Transverse colon (tissue), 4 donors: ENCODE data around the gene PID1. TPM values are rescaled to one million over a fixed set of nuclear protein-coding genes. Genes with fewer than 3 reads are reported as not detected.

Experiments used
- DNase-seq: peaks from one replicate; pipeline ENCODE4 v3.0.0-alpha.2; 2019
- H3K27ac ChIP-seq, 4 donors: fragments of 200-600 bp; sonication (generic); 2 replicates each; pipeline ENCODE4 v1.5.1; 2016 to 2018; ENCODE audit warnings: inconsistent platforms in 4 of 4
- H3K27me3 ChIP-seq: fragments of 200-600 bp; sonication (generic); 2 replicates; pipeline ENCODE4 v1.5.1; 2017; ENCODE audit warnings: inconsistent platforms
- H3K36me3 ChIP-seq, 4 donors: fragments of 200-600 bp; sonication (generic); 2 replicates each; pipeline ENCODE4 v1.5.1; 2017 to 2019; ENCODE audit warnings: inconsistent platforms in 4 of 4
- H3K4me1 ChIP-seq, 4 donors: fragments of 200-600 bp; sonication (generic); 2 replicates each; pipeline ENCODE4 v1.5.1; 2017 to 2020; ENCODE audit warnings: inconsistent platforms in 4 of 4
- H3K4me3 ChIP-seq, 4 donors: fragments of 200-600 bp; sonication (generic); 1 replicate in 1 of 4; 2 replicates in 3 of 4; pipeline versions ENCODE4 v1.5.1 to v1.6.1; 2017 to 2019; ENCODE audit warnings: inconsistent platforms in 4 of 4
- H3K9me3 ChIP-seq, 2 donors: fragments of 200-600 bp; sonication (generic); 2 replicates each; pipeline ENCODE4 v1.5.1; 2017 to 2019; ENCODE audit warnings: inconsistent platforms in 2 of 2
- EP300 ChIP-seq: sonication (generic); formaldehyde crosslinking; IDR thresholded peaks from one replicate; pipeline ENCODE4 v1.6.1; 2017; ENCODE audit warnings: antibody characterized with exemption, low read depth
- POLR2A ChIP-seq: fragments of 450-650 bp; IDR thresholded peaks from one replicate; pipeline ENCODE4 v1.6.1; 2016; ENCODE audit warnings: antibody characterized with exemption, mild to moderate bottlenecking, moderate library complexity
- POLR2AphosphoS5 ChIP-seq, 3 donors: sonication (generic); formaldehyde crosslinking; IDR thresholded peaks; one replicate each; pipeline ENCODE4 v1.6.1; 2016; ENCODE audit warnings: antibody characterized with exemption in 3 of 3
- WGBS, 2 donors: methylation state at CpG; one replicate each; pipeline ENCODE4 v1.1.5; 2018; ENCODE audit warnings: low coverage in 1 of 2; 5-methylcytosine and 5-hydroxymethylcytosine counted together
- in situ Hi-C, 4 donors: fragments of 200-750 bp; cut with MboI; loops; one replicate each; pipeline versions ENCODE4 v1.15.0 to v1.15.1; 2017; ENCODE audit warnings: low sequenced_read_pairs in 3 of 4, low pct_ligation_motif_present in 1 of 4, low pct_unique_long_range_greater_than_20kb in 1 of 4
- intact Hi-C: fragments of 100-400 bp; cut with DNase I; formaldehyde crosslinking; loops from one replicate; pipeline ENCODE4 v1.15.1; 2023; ENCODE audit warnings: low total_unique reads
- total RNA-seq, 4 donors: library from RNA; depleted of rRNA; stranded (reverse); fragments of >200 nt; gene quantifications; one replicate each; pipeline ENCODE4 v1.1.0, GENCODE V29; 2016
- TF ChIP-seq, protein P1 (sequence below), 5 experiments: fragments of 200-600 bp in 3 of 5; fragments of 450-650 bp in 2 of 5; sonication (generic) in 3 of 5; IDR thresholded peaks; 1 replicate in 2 of 5; 2 replicates in 3 of 5; pipeline ENCODE4 v1.5.1; 2016 to 2017; ENCODE audit warnings: antibody characterized with exemption in 5 of 5, inconsistent platforms in 3 of 5, mild to moderate bottlenecking in 2 of 5, moderate library complexity in 1 of 5

The PID1 gene
- total RNA-seq, 4 donors from 2014 or later, result 21.6 to 54.6 (median 27.9) TPM

- H3K9me3 ChIP-seq, result no peaks in the 10 kb centered on the region
- WGBS, 2 donors, result 61 to 88% methylated on average over 4 to 6 of the region's 6 CpGs
- H3K27me3 ChIP-seq, result no peaks in the 10 kb centered on the region
- in situ Hi-C loops (loop anchor here in 2 of 4 donors (10.0 to 25.0 kb wide), 4 partner anchors 133 to 455 kb away; partner anchors contain the start of gene PID1 (in 1 of the 2)), intact Hi-C loops (no loop called here)
- no peak for DNase-seq
- TF ChIP-seq, protein P1, sequence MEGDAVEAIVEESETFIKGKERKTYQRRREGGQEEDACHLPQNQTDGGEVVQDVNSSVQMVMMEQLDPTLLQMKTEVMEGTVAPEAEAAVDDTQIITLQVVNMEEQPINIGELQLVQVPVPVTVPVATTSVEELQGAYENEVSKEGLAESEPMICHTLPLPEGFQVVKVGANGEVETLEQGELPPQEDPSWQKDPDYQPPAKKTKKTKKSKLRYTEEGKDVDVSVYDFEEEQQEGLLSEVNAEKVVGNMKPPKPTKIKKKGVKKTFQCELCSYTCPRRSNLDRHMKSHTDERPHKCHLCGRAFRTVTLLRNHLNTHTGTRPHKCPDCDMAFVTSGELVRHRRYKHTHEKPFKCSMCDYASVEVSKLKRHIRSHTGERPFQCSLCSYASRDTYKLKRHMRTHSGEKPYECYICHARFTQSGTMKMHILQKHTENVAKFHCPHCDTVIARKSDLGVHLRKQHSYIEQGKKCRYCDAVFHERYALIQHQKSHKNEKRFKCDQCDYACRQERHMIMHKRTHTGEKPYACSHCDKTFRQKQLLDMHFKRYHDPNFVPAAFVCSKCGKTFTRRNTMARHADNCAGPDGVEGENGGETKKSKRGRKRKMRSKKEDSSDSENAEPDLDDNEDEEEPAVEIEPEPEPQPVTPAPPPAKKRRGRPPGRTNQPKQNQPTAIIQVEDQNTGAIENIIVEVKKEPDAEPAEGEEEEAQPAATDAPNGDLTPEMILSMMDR (IDR thresholded peaks at IDR 0.05), result no peak
- TF ChIP-seq POLR2AphosphoS5 (IDR thresholded peaks at IDR 0.05) (no peak), POLR2A (no peak), EP300 (no peak)
- no peak overlapping the region for H3K27ac ChIP-seq
- peaks cover 8 to 31% (median 17%) of the 10 kb centered on the region in 4 donors for H3K4me1 ChIP-seq
- H3K36me3 ChIP-seq, result no peaks in the 10 kb centered on the region
- no peak overlapping the region for H3K4me3 ChIP-seq
These were observed 138.9 kb downstream of the PID1 start for GRCh38 chr2:229132236-229132635.

- Histone ChIP-seq H3K4me1 (peaks cover 8 to 28% (median 15%) of the 10 kb centered on the region in 4 donors), H3K27me3 (no peaks in the 10 kb centered on the region), H3K36me3 (no peaks in the 10 kb centered on the region), H3K4me3 (peak overlapping the region in 1 of 4 donors; percentile 7), H3K27ac (peak overlapping the region; percentile 75 to 82 (median 80)), H3K9me3 (no peaks in the 10 kb centered on the region)
- DNase-seq, result no peak
- intact Hi-C loops (no loop called here), in situ Hi-C loops (loop anchor here in 2 of 4 donors (10.0 to 25.0 kb wide), 4 partner anchors 134 to 457 kb away; partner anchors contain the start of gene PID1 (in 1 of the 2))
- TF ChIP-seq POLR2AphosphoS5 (IDR thresholded peaks at IDR 0.05), result no peak
- TF ChIP-seq, protein P1 (IDR thresholded peaks at IDR 0.05), result no peak
- 32% methylated on average over 6 of the region's 6 CpGs; no CpG with 5 or more reads in 1 of the 2 donors for WGBS, 2 donors
These were observed 140.6 kb downstream of the PID1 start for GRCh38 chr2:229130522-229130921.

DNA sequence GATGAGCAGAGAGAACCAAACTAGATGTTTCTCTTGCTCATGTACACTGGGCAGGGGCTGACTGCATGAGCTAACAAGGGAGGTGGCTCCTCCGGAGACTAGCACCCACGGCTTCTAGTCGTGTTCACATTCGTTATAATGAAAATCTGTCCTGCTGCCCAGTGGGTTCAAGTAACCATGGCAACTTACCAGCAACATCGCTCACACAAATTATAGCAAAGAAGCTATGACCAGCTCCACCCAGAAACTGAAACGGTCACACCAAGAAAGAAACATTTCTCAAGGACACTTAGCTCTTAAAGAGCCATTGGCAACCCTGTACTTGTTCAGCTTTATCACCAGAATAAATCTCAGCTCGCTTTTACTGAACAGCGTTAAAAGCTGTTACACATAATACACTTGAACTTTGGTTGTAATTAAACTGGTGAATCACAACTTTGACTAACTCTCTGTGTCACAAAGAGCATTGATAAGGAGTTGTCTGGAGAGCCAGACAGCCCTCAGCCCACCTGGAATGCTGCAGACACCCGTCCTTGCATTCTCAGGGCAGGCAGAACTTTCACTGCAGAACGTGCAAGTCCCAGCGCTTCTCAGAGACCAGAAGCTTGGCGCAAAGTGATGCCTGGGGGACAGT, 141.2 kb downstream of the PID1 start:
- WGBS, 2 donors, result 20 to 31% methylated on average over 6 to 12 of the region's 12 CpGs
- peak; percentile 74 for DNase-seq
- Histone ChIP-seq H3K27me3 (no peaks in the 10 kb centered on the region), H3K4me3 (peak overlapping the region in 1 of 4 donors; percentile 7), H3K36me3 (no peaks in the 10 kb centered on the region), H3K27ac (peak overlapping the region; percentile 75 to 82 (median 80)), H3K9me3 (no peaks in the 10 kb centered on the region), H3K4me1 (peaks cover 8 to 28% (median 15%) of the 10 kb centered on the region in 4 donors)
- intact Hi-C loops, result no loop called here
- in situ Hi-C loops, result loop anchor here in 2 of 4 donors (10.0 to 25.0 kb wide), 4 partner anchors 135 to 457 kb away; partner anchors contain the start of gene PID1 (in 1 of the 2)
- peak; percentile 23 for TF ChIP-seq POLR2A
- TF ChIP-seq POLR2AphosphoS5 (IDR thresholded peaks at IDR 0.05), result peak in 2 of 3 donors; percentile 36 to 77
- TF ChIP-seq, protein P1 (IDR thresholded peaks at IDR 0.05), result no peak
- peak; percentile 74 for TF ChIP-seq EP300

GRCh38 chr2:229127471-229127870, 143.6 kb downstream of the PID1 start:
- intact Hi-C loops (no loop called here), in situ Hi-C loops (loop anchor here in 1 of 4 donors (25.0 kb wide), 2 partner anchors 440 to 460 kb away; no protein-coding TSS in a partner anchor)
- Histone ChIP-seq H3K9me3 (no peaks in the 10 kb centered on the region), H3K4me3 (no peak overlapping the region), H3K27me3 (no peaks in the 10 kb centered on the region), H3K4me1 (peaks cover 8 to 28% (median 15%) of the 10 kb centered on the region in 4 donors), H3K27ac (no peak overlapping the region), H3K36me3 (no peaks in the 10 kb centered on the region)
- TF ChIP-seq EP300, result no peak
- WGBS, 2 donors, result 91% methylated on average over 4 of the region's 4 CpGs; no CpG with 5 or more reads in 1 of the 2 donors
- no peak for DNase-seq
